ENCODE measurements around the gene SYNDIG1. TPM values are rescaled to one million over a fixed set of nuclear protein-coding genes. Genes with fewer than 3 reads are reported as not detected.

Gene SYNDIG1
- total and polyA plus RNA-seq, 2 donors (not counting 1 experiment from before 2014, with no cell fraction given): not detected

GRCh38 chr20:24627291-24627690 lies 157.9 kb downstream of the SYNDIG1 start:
- TF ChIP-seq EZH2 (IDR thresholded peaks at IDR 0.05; ENCODE audit: borderline replicate concordance, insufficient read depth, low read depth, low read length, poor library complexity, severe bottlenecking): no peak
- TF ChIP-seq CTCF (IDR thresholded peaks at IDR 0.05): no peak
- no peaks in the 10 kb centered on the region for H3K79me2 ChIP-seq (ENCODE audit: control insufficient read depth, insufficient read depth, low read length)
- 96% methylated on average over 6 of the region's 6 CpGs for WGBS (ENCODE audit: insufficient coverage)
- H3K4me3 Mint-ChIP-seq: no peak overlapping the region
- H2AFZ ChIP-seq (ENCODE audit: insufficient read depth, low read depth, low read length, poor library complexity, severe bottlenecking): no peak overlapping the region
- DNase-seq (no peak), ATAC-seq (ENCODE audit: low read depth) (no peak)
- no peaks in the 10 kb centered on the region for H3K4me1 ChIP-seq (ENCODE audit: control insufficient read depth in 2 of 2, insufficient read depth in 2 of 2, low read length in 2 of 2)
- H3K4me3 ChIP-seq (ENCODE audit: control extremely low read depth in 1 of 5, extremely low read depth in 1 of 5, insufficient read depth in 1 of 5, low read depth in 2 of 5, low read length in 4 of 5): no peak overlapping the region
- POLR2A ChIA-PET: no interaction called here
- H3K9me3 Mint-ChIP-seq (ENCODE audit: insufficient read depth): no peaks in the 10 kb centered on the region
- H3K27me3 ChIP-seq (replicated peaks in 1 of 4; ENCODE audit: control extremely low read depth in 1 of 4, control insufficient read depth in 3 of 4, insufficient read depth in 4 of 4, low read length in 3 of 4): no peaks in the 10 kb centered on the region
- intact Hi-C loops (cut with micrococcal nuclease): no loop called here
- H3K9ac ChIP-seq (ENCODE audit: low read length): no peak overlapping the region
- no peak overlapping the region for H3K27ac ChIP-seq (ENCODE audit: low read length in 2 of 2)
- no peaks in the 10 kb centered on the region for H3K36me3 ChIP-seq (replicated peaks in 1 of 2; ENCODE audit: control extremely low read depth in 1 of 2, control insufficient read depth in 1 of 2, extremely low read depth in 1 of 2, insufficient read depth in 2 of 2, low read length in 1 of 2)
- H3K4me1 Mint-ChIP-seq: peaks cover 4% of the 10 kb centered on the region
- CTCF ChIA-PET: no interaction called here
- no peaks in the 10 kb centered on the region for H4K20me1 ChIP-seq (ENCODE audit: control insufficient read depth, insufficient read depth, low read length, poor library complexity, severe bottlenecking)
- H3K27ac Mint-ChIP-seq: no peak overlapping the region
- no peaks in the 10 kb centered on the region for H3K27me3 Mint-ChIP-seq
- no peak overlapping the region for H3K4me2 ChIP-seq (replicated peaks; ENCODE audit: low read depth, low read length, poor library complexity, severe bottlenecking)
- no peaks in the 10 kb centered on the region for H3K9me3 ChIP-seq (ENCODE audit: control extremely low read depth in 1 of 3, control insufficient read depth in 2 of 3, insufficient read depth in 1 of 3, low read length in 2 of 3)

- H3K27ac ChIP-seq (ENCODE audit: low read length in 2 of 2): no peak overlapping the region
- H3K4me1 ChIP-seq (ENCODE audit: control insufficient read depth in 2 of 2, insufficient read depth in 2 of 2, low read length in 2 of 2): no peaks in the 10 kb centered on the region
- no peaks in the 10 kb centered on the region for H3K79me2 ChIP-seq (ENCODE audit: control insufficient read depth, insufficient read depth, low read length)
- H3K9me3 ChIP-seq (ENCODE audit: control extremely low read depth in 1 of 3, control insufficient read depth in 2 of 3, insufficient read depth in 1 of 3, low read length in 2 of 3): no peaks in the 10 kb centered on the region
- Mint-ChIP-seq H3K27ac (no peak overlapping the region), H3K4me1 (peaks cover 4% of the 10 kb centered on the region), H3K4me3 (no peak overlapping the region), H3K27me3 (no peaks in the 10 kb centered on the region), H3K9me3 (ENCODE audit: insufficient read depth) (no peaks in the 10 kb centered on the region)
- ATAC-seq (ENCODE audit: low read depth): no peak
- H4K20me1 ChIP-seq (ENCODE audit: control insufficient read depth, insufficient read depth, low read length, poor library complexity, severe bottlenecking): no peaks in the 10 kb centered on the region
- WGBS (ENCODE audit: insufficient coverage): 21% methylated on average over 7 of the region's 12 CpGs
- no peak overlapping the region for H2AFZ ChIP-seq (ENCODE audit: insufficient read depth, low read depth, low read length, poor library complexity, severe bottlenecking)
- no peak overlapping the region for H3K9ac ChIP-seq (ENCODE audit: low read length)
- no peak overlapping the region for H3K4me3 ChIP-seq (ENCODE audit: control extremely low read depth in 1 of 5, extremely low read depth in 1 of 5, insufficient read depth in 1 of 5, low read depth in 2 of 5, low read length in 4 of 5)
- H3K4me2 ChIP-seq (replicated peaks; ENCODE audit: low read depth, low read length, poor library complexity, severe bottlenecking): no peak overlapping the region
- POLR2A ChIA-PET: no interaction called here
- TF ChIP-seq CTCF (IDR thresholded peaks at IDR 0.05) (no peak), EZH2 (IDR thresholded peaks at IDR 0.05; ENCODE audit: borderline replicate concordance, insufficient read depth, low read depth, low read length, poor library complexity, severe bottlenecking) (no peak)
- H3K36me3 ChIP-seq (replicated peaks in 1 of 2; ENCODE audit: control extremely low read depth in 1 of 2, control insufficient read depth in 1 of 2, extremely low read depth in 1 of 2, insufficient read depth in 2 of 2, low read length in 1 of 2): no peaks in the 10 kb centered on the region
- DNase-seq: no peak
- intact Hi-C loops (cut with micrococcal nuclease): no loop called here
- CTCF ChIA-PET: no interaction called here
- H3K27me3 ChIP-seq (replicated peaks in 1 of 4; ENCODE audit: control extremely low read depth in 1 of 4, control insufficient read depth in 3 of 4, insufficient read depth in 4 of 4, low read length in 3 of 4): no peaks in the 10 kb centered on the region
Observed at GRCh38 chr20:24627926-24628325, 158.5 kb downstream of the SYNDIG1 start.
